GM12878 (cell line): ENCODE measurements around the gene ADAM33. TPM values are rescaled to one million over a fixed set of nuclear protein-coding genes. Genes with fewer than 3 reads are reported as not detected.

Experiments
- ATAC-seq: fragments of 200-7000 bp; cut with Tn5 transposase; 3 replicates; pipeline ENCODE4 v1.9.1; 2020; ENCODE audit warnings: mild to moderate bottlenecking, moderate library complexity
- BruUV-seq: library from RNA; stranded (reverse); fragments of 400-500 nt; replicated peaks from 2 replicates; lab custom pipeline; 2021; lab: Mats Ljungman, UMichigan
- CTCF ChIA-PET: fragments of 300-600 bp; sonication (Branson Sonifier 250); formaldehyde crosslinking; extraction: SDS; loops from one replicate; lab custom pipeline; 2021; ENCODE audit warnings: inconsistent platforms; lab: Yijun Ruan, JAX
- POLR2A ChIA-PET: fragments of 350-600 bp; formaldehyde crosslinking; extraction: SDS; loops from one replicate; lab custom pipeline; 2021; ENCODE audit warnings: inconsistent platforms; lab: Charles Lee
- RAD21 ChIA-PET: fragments of 300-600 bp; sonication (Branson Sonifier 250); formaldehyde crosslinking; loops from one replicate; lab custom pipeline; 2023; ENCODE audit warnings: antibody characterized with exemption; ENCODE audit not compliant: unreplicated experiment; lab: Charles Lee
- SMC1A ChIA-PET: fragments of 300-600 bp; sonication (Branson Sonifier 250); formaldehyde crosslinking; loops from one replicate; lab custom pipeline; 2023; ENCODE audit not compliant: unreplicated experiment, uncharacterized antibody; lab: Charles Lee
- DNase-seq: peaks from one replicate; pipeline ENCODE4 v3.0.0-alpha.2; 2011; ENCODE audit warnings: low read depth, low spot score
- FAIRE-seq: peaks from 3 replicates; lab custom pipeline; 2011; peaks lifted over from hg19 to GRCh38; lab: Jason Lieb, UNC
- H2AFZ ChIP-seq: 2 replicates; pipeline ENCODE4 v1.6.0; 2011; ENCODE audit warnings: low read depth, low read length, control low read depth; ENCODE audit not compliant: control insufficient read depth
- H3K27ac ChIP-seq: 2 replicates; pipeline ENCODE4 v1.5.1; 2011; ENCODE audit warnings: control low read depth; ENCODE audit not compliant: control insufficient read depth, insufficient read depth
- H3K27me3 ChIP-seq, 2 experiments: replicated peaks in 1 of 2; 2 replicates each; pipeline versions ENCODE4 v1.6.0 to v1.6.1; 2011; ENCODE audit warnings: low read length in 1 of 2; ENCODE audit not compliant: control insufficient read depth in 2 of 2, insufficient read depth in 2 of 2
- H3K36me3 ChIP-seq, 2 experiments: 2 replicates each; pipeline ENCODE4 v1.5.1; 2011; ENCODE audit warnings: low read length in 1 of 2; ENCODE audit not compliant: control insufficient read depth in 2 of 2, insufficient read depth in 2 of 2
- H3K4me1 ChIP-seq: 2 replicates; pipeline ENCODE4 v1.6.1; 2011; ENCODE audit warnings: mild to moderate bottlenecking, low read length, moderate library complexity, mixed read lengths; ENCODE audit not compliant: control insufficient read depth, insufficient read depth
- H3K4me2 ChIP-seq: 2 replicates; pipeline ENCODE4 v1.6.0; 2011; ENCODE audit warnings: control low read depth; ENCODE audit not compliant: control insufficient read depth, insufficient read depth
- H3K4me3 ChIP-seq: fragments of 200-600 bp; sonication (generic); 2 replicates; pipeline ENCODE4 v1.5.1; 2016
- H3K79me2 ChIP-seq: 2 replicates; pipeline ENCODE4 v1.6.0; 2011; ENCODE audit warnings: low read length; ENCODE audit not compliant: control insufficient read depth, insufficient read depth
- H3K9ac ChIP-seq: 2 replicates; pipeline ENCODE4 v1.8.0; 2011; ENCODE audit warnings: low read length, control low read depth, mixed read lengths; ENCODE audit not compliant: control insufficient read depth, insufficient read depth
- H3K9me3 ChIP-seq: replicated peaks from 3 replicates; pipeline ENCODE4 v1.5.1; 2011; ENCODE audit warnings: mild to moderate bottlenecking, low read length; ENCODE audit not compliant: control insufficient read depth, insufficient read depth
- H4K20me1 ChIP-seq: 2 replicates; pipeline ENCODE4 v1.6.0; 2011; ENCODE audit not compliant: control insufficient read depth, insufficient read depth
- HDAC2 ChIP-seq: fragments of 200-600 bp; sonication (generic); IDR thresholded peaks from 2 replicates; pipeline ENCODE4 v1.6.1; 2017
- IKZF2 ChIP-seq, 2 experiments: fragments of 450-650 bp; IDR thresholded peaks; 2 replicates each; pipeline ENCODE4 v1.6.1; 2017; ENCODE audit warnings: mild to moderate bottlenecking in 2 of 2, moderate library complexity in 2 of 2
- MXI1 ChIP-seq: fragments of 150-350 bp; IDR thresholded peaks from 2 replicates; pipeline ENCODE4 v1.6.1; 2011; ENCODE audit warnings: low read depth, mild to moderate bottlenecking, inconsistent platforms, low read length, improper control_type of control experiment
- NR2C2 ChIP-seq: IDR thresholded peaks from 2 replicates; pipeline ENCODE4 v1.6.1; 2011; ENCODE audit warnings: borderline replicate concordance, low read depth; ENCODE audit not compliant: control insufficient read depth, insufficient read length
- POLR2AphosphoS5 ChIP-seq: IDR thresholded peaks from 2 replicates; pipeline ENCODE4 v1.6.1; 2011; ENCODE audit warnings: mild to moderate bottlenecking, low read length, inconsistent platforms
- RELA ChIP-seq: fragments of 450-650 bp; IDR thresholded peaks from 2 replicates; pipeline ENCODE4 v1.8.0; 2014; ENCODE audit warnings: borderline replicate concordance; ENCODE audit not compliant: partially characterized antibody
- RFX5 ChIP-seq: IDR thresholded peaks from 2 replicates; pipeline ENCODE4 v1.6.1; 2011; ENCODE audit warnings: low read depth, low read length, improper control_type of control experiment
- RUNX3 ChIP-seq: IDR thresholded peaks from 2 replicates; pipeline ENCODE4 v1.6.1; 2012; ENCODE audit warnings: low read length, inconsistent platforms
- SMC3 ChIP-seq: IDR thresholded peaks from 2 replicates; pipeline ENCODE4 v1.6.1; 2011; ENCODE audit warnings: low read length, improper control_type of control experiment, borderline replicate concordance
- TCF7 ChIP-seq: IDR thresholded peaks from 2 replicates; pipeline ENCODE4 v1.6.1; 2014; ENCODE audit warnings: antibody characterized with exemption, borderline replicate concordance
- ZSCAN29 ChIP-seq: fragments of 450-650 bp; IDR thresholded peaks from 2 replicates; pipeline ENCODE4 v1.6.1; 2017; ENCODE audit warnings: mild to moderate bottlenecking, moderate library complexity
- WGBS: methylation state at CpG from one replicate; pipeline ENCODE4 v1.1.6; 2016; ENCODE audit warnings: low lambda C conversion rate; ENCODE audit not compliant: insufficient replicate concordance, insufficient coverage; ENCODE audit errors: missing lambda C conversion rate; 5-methylcytosine and 5-hydroxymethylcytosine counted together
- in situ Hi-C: fragments of 300-500 bp; cut with MboI; formaldehyde crosslinking; loops from 9 replicates; pipeline ENCODE4 v1.14.3; 2018; ENCODE audit warnings: mixed read lengths
- intact Hi-C: fragments of 100-400 bp; cut with micrococcal nuclease; formaldehyde crosslinking; loops from one replicate; pipeline ENCODE4 v1.14.2; 2022; ENCODE audit not compliant: unreplicated experiment
- polyA plus RNA-seq, 11 experiments: library from polyadenylated mRNA; depleted of rRNA in 4 of 11; unstranded in 6 of 11; stranded (reverse) in 5 of 11; fragments of >200 nt; fragmentation: Nextera tagmentation in 4 of 11; fragmentation: Illumina TruSeq in 1 of 11; extraction: Ambion mirVana in 4 of 11; extraction: Trizol in 1 of 11; gene quantifications; 1 replicate in 1 of 11; 2 replicates in 10 of 11; pipeline versions ENCODE4 v1.2.1 to v1.2.3, GENCODE V29; 2011 to 2016; ENCODE audit warnings: inconsistent platforms in 2 of 11, missing spikeins in 2 of 11, low read depth in 1 of 11
- total RNA-seq, 4 experiments: library from RNA; depleted of rRNA in 3 of 4; stranded (reverse); fragments of >200 nt in 3 of 4; fragmentation: Illumina TruSeq in 1 of 4; extraction: Trizol in 1 of 4; gene quantifications; 2 replicates each; pipeline versions ENCODE4 v1.2.1 to v1.2.3, GENCODE V29; 2013 to 2021
- TF ChIP-seq, protein P1 (sequence below): fragments of 450-650 bp; IDR thresholded peaks from 2 replicates; pipeline ENCODE4 v1.6.1; 2016; ENCODE audit warnings: mild to moderate bottlenecking
- TF ChIP-seq, protein P2 (sequence below): IDR thresholded peaks from 2 replicates; pipeline ENCODE4 v1.6.1; 2012; ENCODE audit warnings: low read depth, low read length, improper control_type of control experiment

The ADAM33 gene
- total and polyA plus RNA-seq, 10 of the 15 experiments (the other 5 are each of a cell fraction or from before 2014, with no cell fraction given): not detected

DNA sequence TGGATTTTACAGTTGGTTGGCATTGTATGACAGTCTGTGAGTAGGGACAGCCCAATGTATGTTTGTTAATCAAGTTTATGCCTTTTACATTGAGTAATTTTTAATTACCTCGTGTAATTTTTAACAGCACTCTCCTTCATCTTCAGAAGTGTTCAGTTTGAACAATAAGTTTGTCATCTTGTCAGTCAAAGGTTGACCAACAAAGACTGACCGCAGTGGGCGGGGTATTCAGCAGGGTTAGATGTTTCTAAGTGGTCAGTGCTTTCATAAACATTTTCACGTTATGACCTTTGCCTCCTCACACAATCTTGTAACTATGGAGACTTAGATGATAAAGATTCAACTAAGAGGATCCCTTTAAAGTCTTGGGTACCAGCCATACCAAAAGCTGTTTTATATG lies 59.4 kb downstream of the ADAM33 start (continued):
- TF ChIP-seq NR2C2 (no peak), RFX5 (no peak), RUNX3 (no peak), HDAC2 (no peak), SMC3 (no peak), MXI1 (no peak), ZSCAN29 (no peak), RELA (no peak), IKZF2 (IDR thresholded peaks at IDR 0.05) (no peak)
- TF ChIP-seq, protein P1, sequence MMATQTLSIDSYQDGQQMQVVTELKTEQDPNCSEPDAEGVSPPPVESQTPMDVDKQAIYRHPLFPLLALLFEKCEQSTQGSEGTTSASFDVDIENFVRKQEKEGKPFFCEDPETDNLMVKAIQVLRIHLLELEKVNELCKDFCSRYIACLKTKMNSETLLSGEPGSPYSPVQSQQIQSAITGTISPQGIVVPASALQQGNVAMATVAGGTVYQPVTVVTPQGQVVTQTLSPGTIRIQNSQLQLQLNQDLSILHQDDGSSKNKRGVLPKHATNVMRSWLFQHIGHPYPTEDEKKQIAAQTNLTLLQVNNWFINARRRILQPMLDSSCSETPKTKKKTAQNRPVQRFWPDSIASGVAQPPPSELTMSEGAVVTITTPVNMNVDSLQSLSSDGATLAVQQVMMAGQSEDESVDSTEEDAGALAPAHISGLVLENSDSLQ: no peak
- TF ChIP-seq, protein P2, sequence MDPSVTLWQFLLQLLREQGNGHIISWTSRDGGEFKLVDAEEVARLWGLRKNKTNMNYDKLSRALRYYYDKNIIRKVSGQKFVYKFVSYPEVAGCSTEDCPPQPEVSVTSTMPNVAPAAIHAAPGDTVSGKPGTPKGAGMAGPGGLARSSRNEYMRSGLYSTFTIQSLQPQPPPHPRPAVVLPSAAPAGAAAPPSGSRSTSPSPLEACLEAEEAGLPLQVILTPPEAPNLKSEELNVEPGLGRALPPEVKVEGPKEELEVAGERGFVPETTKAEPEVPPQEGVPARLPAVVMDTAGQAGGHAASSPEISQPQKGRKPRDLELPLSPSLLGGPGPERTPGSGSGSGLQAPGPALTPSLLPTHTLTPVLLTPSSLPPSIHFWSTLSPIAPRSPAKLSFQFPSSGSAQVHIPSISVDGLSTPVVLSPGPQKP: no peak

DNA sequence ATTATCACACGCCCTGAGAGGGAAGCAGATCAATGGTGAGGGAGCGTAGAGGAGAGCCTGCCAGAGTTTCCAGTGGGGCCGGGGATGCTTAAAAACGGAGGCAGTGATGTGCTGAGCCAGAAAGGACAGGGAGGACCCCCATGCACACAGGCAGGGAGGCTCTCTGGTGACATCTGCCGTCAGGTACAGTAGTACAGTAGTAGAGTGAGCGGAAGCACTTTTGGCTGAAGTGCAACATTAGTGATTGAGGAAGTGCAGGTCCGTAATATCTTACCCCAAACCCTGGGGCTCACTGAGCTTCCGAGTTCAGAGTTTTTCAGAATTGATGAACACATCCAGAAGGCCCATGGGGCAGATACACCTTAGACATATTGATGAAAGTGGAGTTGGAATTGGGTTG lies 60.7 kb downstream of the ADAM33 start:
- TF ChIP-seq POLR2AphosphoS5: no peak
- TF ChIP-seq TCF7: no peak
- in situ Hi-C loops (no loop called here), intact Hi-C loops (no loop called here)
- no peaks in the 10 kb centered on the region for H4K20me1 ChIP-seq
- no peaks in the 10 kb centered on the region for H3K4me1 ChIP-seq
- H3K4me2 ChIP-seq: no peak overlapping the region
- H3K27me3 ChIP-seq: no peaks in the 10 kb centered on the region
- no peak for FAIRE-seq
- ChIA-PET CTCF (interaction anchor here (0.6 kb wide), 1 partner anchor 222 kb away, joined by 3 read pairs; no protein-coding TSS in a partner anchor), POLR2A (no interaction called here), RAD21 (no interaction called here), SMC1A (no interaction called here)
- DNase-seq: no peak
- H3K36me3 ChIP-seq: no peaks in the 10 kb centered on the region
- BruUV-seq: no TSS peak
- no peak overlapping the region for H3K27ac ChIP-seq
- WGBS: 81% methylated on average over 8 of the region's 8 CpGs
- no peak overlapping the region for H2AFZ ChIP-seq
- no peak overlapping the region for H3K4me3 ChIP-seq
- no peaks in the 10 kb centered on the region for H3K9me3 ChIP-seq
- H3K9ac ChIP-seq: no peak overlapping the region
- no peak for ATAC-seq
- H3K79me2 ChIP-seq: no peaks in the 10 kb centered on the region

Other genes starting within 250 kb of the ADAM33 start
Only the 7 nearest of the 11 such genes appear.
- gene GFRA4, start 18.6 kb downstream of the ADAM33 start, total RNA-seq (2014; rRNA removed): not detected in 2 replicates
- not detected in 2 replicates for gene GFRA4, start 18.6 kb downstream of the ADAM33 start, total RNA-seq (2014; rRNA removed; fragmentation: Illumina TruSeq; extraction: Trizol)
- not detected in 2 replicates for gene GFRA4, start 18.6 kb downstream of the ADAM33 start, total RNA-seq (2021)
- gene GFRA4, start 18.6 kb downstream of the ADAM33 start, polyA plus RNA-seq (2011; rRNA removed): not detected in 2 replicates
- gene GFRA4, start 18.6 kb downstream of the ADAM33 start, polyA plus RNA-seq (2014; fragmentation: Illumina TruSeq; extraction: Trizol): 0.04 TPM in 1 of 2 replicates, not detected in the other
- gene GFRA4, start 18.6 kb downstream of the ADAM33 start, polyA plus RNA-seq (2014; fragmentation: Nextera tagmentation; extraction: Ambion mirVana): not detected
- gene GFRA4, start 18.6 kb downstream of the ADAM33 start, polyA plus RNA-seq (2014; rRNA removed): not detected in 2 replicates
- gene GFRA4, start 18.6 kb downstream of the ADAM33 start, polyA plus RNA-seq (2016; fragmentation: Nextera tagmentation; extraction: Ambion mirVana): not detected
- gene SIGLEC1, start 30.6 kb upstream of the ADAM33 start, total RNA-seq (2014; rRNA removed): not detected in 2 replicates
- gene SIGLEC1, start 30.6 kb upstream of the ADAM33 start, total RNA-seq (2014; rRNA removed; fragmentation: Illumina TruSeq; extraction: Trizol): not detected in 2 replicates
- gene SIGLEC1, start 30.6 kb upstream of the ADAM33 start, total RNA-seq (2021): 0.05 TPM in 1 of 2 replicates, not detected in the other
- not detected in 2 replicates for gene SIGLEC1, start 30.6 kb upstream of the ADAM33 start, polyA plus RNA-seq (2011; rRNA removed)
- not detected in 2 replicates for gene SIGLEC1, start 30.6 kb upstream of the ADAM33 start, polyA plus RNA-seq (2014; fragmentation: Illumina TruSeq; extraction: Trizol)
- not detected for gene SIGLEC1, start 30.6 kb upstream of the ADAM33 start, polyA plus RNA-seq (2014; fragmentation: Nextera tagmentation; extraction: Ambion mirVana)
- not detected in 2 replicates for gene SIGLEC1, start 30.6 kb upstream of the ADAM33 start, polyA plus RNA-seq (2014; rRNA removed)
- gene SIGLEC1, start 30.6 kb upstream of the ADAM33 start, polyA plus RNA-seq (2016; fragmentation: Nextera tagmentation; extraction: Ambion mirVana): not detected
- gene HSPA12B, start 50.7 kb upstream of the ADAM33 start, total RNA-seq (2014; rRNA removed): not detected in 2 replicates
- not detected in 2 replicates for gene HSPA12B, start 50.7 kb upstream of the ADAM33 start, total RNA-seq (2014; rRNA removed; fragmentation: Illumina TruSeq; extraction: Trizol)
- not detected in 2 replicates for gene HSPA12B, start 50.7 kb upstream of the ADAM33 start, total RNA-seq (2021)
- not detected in 2 replicates for gene HSPA12B, start 50.7 kb upstream of the ADAM33 start, polyA plus RNA-seq (2011; rRNA removed)
- gene HSPA12B, start 50.7 kb upstream of the ADAM33 start, polyA plus RNA-seq (2014; fragmentation: Illumina TruSeq; extraction: Trizol): not detected in 2 replicates
- not detected for gene HSPA12B, start 50.7 kb upstream of the ADAM33 start, polyA plus RNA-seq (2014; fragmentation: Nextera tagmentation; extraction: Ambion mirVana)
- not detected in 2 replicates for gene HSPA12B, start 50.7 kb upstream of the ADAM33 start, polyA plus RNA-seq (2014; rRNA removed)
- gene HSPA12B, start 50.7 kb upstream of the ADAM33 start, polyA plus RNA-seq (2016; fragmentation: Nextera tagmentation; extraction: Ambion mirVana): under 1 TPM in 1 of 2 experiments, not detected in 1; 0.08 TPM
- 59.2 and 64.5 TPM in 2 replicates for gene ADISSP, start 85.7 kb upstream of the ADAM33 start, total RNA-seq (2014; rRNA removed)
- gene ADISSP, start 85.7 kb upstream of the ADAM33 start, total RNA-seq (2014; rRNA removed; fragmentation: Illumina TruSeq; extraction: Trizol): 25.2 and 27.1 TPM in 2 replicates
- gene ADISSP, start 85.7 kb upstream of the ADAM33 start, total RNA-seq (2021): 65.9 and 67.5 TPM in 2 replicates
- 6.9 and 22.6 TPM in 2 replicates for gene ADISSP, start 85.7 kb upstream of the ADAM33 start, polyA plus RNA-seq (2011; rRNA removed)
- 2.3 and 17.5 TPM in 2 replicates for gene ADISSP, start 85.7 kb upstream of the ADAM33 start, polyA plus RNA-seq (2014; fragmentation: Illumina TruSeq; extraction: Trizol)
- gene ADISSP, start 85.7 kb upstream of the ADAM33 start, polyA plus RNA-seq (2014; fragmentation: Nextera tagmentation; extraction: Ambion mirVana): 1 to 10 TPM in 1 of 2 experiments, under 1 TPM in 1; 0.80 to 7.6 TPM
- 50.2 and 62.0 TPM in 2 replicates for gene ADISSP, start 85.7 kb upstream of the ADAM33 start, polyA plus RNA-seq (2014; rRNA removed)
- 10 to 100 TPM; 90.8 to 96.3 TPM for gene ADISSP, start 85.7 kb upstream of the ADAM33 start, polyA plus RNA-seq (2016; fragmentation: Nextera tagmentation; extraction: Ambion mirVana)
- not detected in 2 replicates for gene SPEF1, start 99.4 kb upstream of the ADAM33 start, total RNA-seq (2014; rRNA removed)
- not detected in 2 replicates for gene SPEF1, start 99.4 kb upstream of the ADAM33 start, total RNA-seq (2014; rRNA removed; fragmentation: Illumina TruSeq; extraction: Trizol)
- gene SPEF1, start 99.4 kb upstream of the ADAM33 start, total RNA-seq (2021): not detected in 2 replicates
- gene SPEF1, start 99.4 kb upstream of the ADAM33 start, polyA plus RNA-seq (2011; rRNA removed): not detected in 2 replicates
- gene SPEF1, start 99.4 kb upstream of the ADAM33 start, polyA plus RNA-seq (2014; fragmentation: Illumina TruSeq; extraction: Trizol): not detected in 2 replicates
- gene SPEF1, start 99.4 kb upstream of the ADAM33 start, polyA plus RNA-seq (2014; fragmentation: Nextera tagmentation; extraction: Ambion mirVana): not detected
- 0.06 and 0.12 TPM in 2 replicates for gene SPEF1, start 99.4 kb upstream of the ADAM33 start, polyA plus RNA-seq (2014; rRNA removed)
- not detected for gene SPEF1, start 99.4 kb upstream of the ADAM33 start, polyA plus RNA-seq (2016; fragmentation: Nextera tagmentation; extraction: Ambion mirVana)
- gene CENPB, start 104.7 kb upstream of the ADAM33 start, total RNA-seq (2014; rRNA removed): 56.6 and 68.6 TPM in 2 replicates
- gene CENPB, start 104.7 kb upstream of the ADAM33 start, total RNA-seq (2014; rRNA removed; fragmentation: Illumina TruSeq; extraction: Trizol): 24.4 and 27.6 TPM in 2 replicates
- gene CENPB, start 104.7 kb upstream of the ADAM33 start, total RNA-seq (2021): 68.3 and 71.2 TPM in 2 replicates
- 4.3 and 7.1 TPM in 2 replicates for gene CENPB, start 104.7 kb upstream of the ADAM33 start, polyA plus RNA-seq (2011; rRNA removed)
- gene CENPB, start 104.7 kb upstream of the ADAM33 start, polyA plus RNA-seq (2014; fragmentation: Illumina TruSeq; extraction: Trizol): 10.9 and 20.9 TPM in 2 replicates
- gene CENPB, start 104.7 kb upstream of the ADAM33 start, polyA plus RNA-seq (2014; fragmentation: Nextera tagmentation; extraction: Ambion mirVana): under 1 TPM; 0.16 to 0.29 TPM
- gene CENPB, start 104.7 kb upstream of the ADAM33 start, polyA plus RNA-seq (2014; rRNA removed): 35.5 and 44.8 TPM in 2 replicates
- gene CENPB, start 104.7 kb upstream of the ADAM33 start, polyA plus RNA-seq (2016; fragmentation: Nextera tagmentation; extraction: Ambion mirVana): 1 to 10 TPM; 1.6 to 2.4 TPM
- 18.5 and 20.7 TPM in 2 replicates for gene CDC25B, start 114.3 kb upstream of the ADAM33 start, total RNA-seq (2014; rRNA removed)
- 11.2 and 13.0 TPM in 2 replicates for gene CDC25B, start 114.3 kb upstream of the ADAM33 start, total RNA-seq (2014; rRNA removed; fragmentation: Illumina TruSeq; extraction: Trizol)
- gene CDC25B, start 114.3 kb upstream of the ADAM33 start, total RNA-seq (2021): 58.8 and 58.9 TPM in 2 replicates
- 11.2 and 20.2 TPM in 2 replicates for gene CDC25B, start 114.3 kb upstream of the ADAM33 start, polyA plus RNA-seq (2011; rRNA removed)
- 25.1 and 36.9 TPM in 2 replicates for gene CDC25B, start 114.3 kb upstream of the ADAM33 start, polyA plus RNA-seq (2014; fragmentation: Illumina TruSeq; extraction: Trizol)
- 1 to 10 TPM; 4.6 to 8.6 TPM for gene CDC25B, start 114.3 kb upstream of the ADAM33 start, polyA plus RNA-seq (2014; fragmentation: Nextera tagmentation; extraction: Ambion mirVana)
- gene CDC25B, start 114.3 kb upstream of the ADAM33 start, polyA plus RNA-seq (2014; rRNA removed): 37.0 and 44.2 TPM in 2 replicates
- gene CDC25B, start 114.3 kb upstream of the ADAM33 start, polyA plus RNA-seq (2016; fragmentation: Nextera tagmentation; extraction: Ambion mirVana): 10 to 100 TPM; 28.4 to 28.7 TPM